GDM1 (cell line): ENCODE results near the gene CBX4.

Source experiments
- DNase-seq: peaks from one replicate; lab custom pipeline; 2025; lab: John Stamatoyannopoulos, UW

Gene CBX4

DNA sequence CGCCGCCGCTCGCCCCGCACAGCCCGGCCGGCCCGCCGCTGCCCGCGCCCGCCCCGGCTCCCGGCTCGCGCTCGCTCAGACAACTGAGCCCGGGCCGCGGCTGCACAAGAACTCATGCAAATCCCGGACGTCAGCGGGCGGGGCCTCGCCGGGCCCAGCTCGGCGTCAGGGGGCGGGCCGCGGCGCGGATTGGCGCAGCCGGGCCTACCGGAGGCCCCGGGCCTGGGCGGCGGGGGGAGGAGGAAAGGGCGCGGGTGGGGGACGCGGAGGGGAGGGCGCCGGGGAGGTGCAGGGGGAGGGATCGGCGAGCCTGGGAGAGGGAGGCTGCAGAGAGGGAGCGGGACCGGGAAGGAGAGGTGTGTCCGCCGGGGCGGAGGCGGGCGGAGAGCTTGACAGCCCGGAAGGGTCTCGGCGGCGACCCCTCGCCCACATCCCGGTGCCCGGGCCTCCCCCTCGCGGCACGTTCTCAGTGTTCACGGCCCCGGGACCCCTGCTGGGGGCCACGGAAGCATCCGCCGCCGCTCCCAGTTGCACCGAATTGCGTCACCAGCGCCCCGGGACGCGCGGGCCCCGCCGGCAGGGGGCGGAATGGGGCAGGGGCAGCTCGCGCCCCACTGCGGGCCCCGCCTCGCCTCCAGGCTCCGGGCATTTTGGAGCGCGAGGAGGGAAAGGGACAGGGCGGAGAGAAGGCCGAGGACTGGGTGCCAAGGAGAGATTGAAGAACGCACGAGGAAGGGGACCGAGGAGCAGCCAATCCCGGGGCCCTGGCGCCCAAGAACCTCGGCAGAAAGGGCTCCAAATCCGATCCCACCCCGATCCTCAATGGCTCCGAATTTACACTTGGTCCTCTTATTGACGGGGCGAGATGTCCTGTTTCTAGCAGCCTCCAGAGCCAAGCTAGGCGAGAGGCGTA lies at the start of gene CBX4:
Gene CBX4, minus strand, starts transcription at position 85 of the 913 bp plus-strand sequence. CDS start 189 bp downstream, outside the sequence.
- peak; percentile 90 for DNase-seq

GRCh38 chr17:79888009-79888540 lies 48.8 kb upstream of the CBX4 start:
- no peak for DNase-seq

- DNase-seq: no peak
These were observed 48.3 kb upstream of the CBX4 start for GRCh38 chr17:79887451-79887991.

DNA sequence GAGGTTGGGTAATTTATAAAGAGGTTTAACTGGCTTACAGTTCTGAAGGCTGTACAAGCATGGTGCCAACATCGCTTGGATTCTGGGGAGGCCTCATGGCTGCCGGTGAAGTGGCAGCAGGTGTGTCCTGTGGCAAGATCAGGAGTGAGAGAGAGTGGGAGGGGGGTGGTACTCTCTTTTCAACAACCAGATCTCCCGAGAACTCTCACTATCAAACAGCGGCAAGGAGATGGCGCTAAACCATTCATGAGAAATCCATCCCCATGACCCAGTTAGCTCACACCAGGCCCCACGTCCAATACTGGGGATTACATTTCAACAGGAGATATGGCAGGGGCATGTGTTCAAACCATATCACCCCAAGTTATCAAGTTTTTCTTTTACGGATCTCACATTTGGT lies 44.0 kb upstream of the CBX4 start:
- no peak for DNase-seq

GRCh38 chr17:79878329-79878947 lies 39.2 kb upstream of the CBX4 start:
- no peak for DNase-seq

GRCh38 chr17:79877041-79877440 lies 37.8 kb upstream of the CBX4 start:
- DNase-seq: no peak

- DNase-seq: no peak
These were observed 36.3 kb upstream of the CBX4 start for GRCh38 chr17:79875511-79875910.

- DNase-seq: no peak
These were observed 35.2 kb upstream of the CBX4 start for GRCh38 chr17:79874329-79874981.

- DNase-seq: no peak
These were observed 34.3 kb upstream of the CBX4 start for GRCh38 chr17:79873583-79873982.

DNA sequence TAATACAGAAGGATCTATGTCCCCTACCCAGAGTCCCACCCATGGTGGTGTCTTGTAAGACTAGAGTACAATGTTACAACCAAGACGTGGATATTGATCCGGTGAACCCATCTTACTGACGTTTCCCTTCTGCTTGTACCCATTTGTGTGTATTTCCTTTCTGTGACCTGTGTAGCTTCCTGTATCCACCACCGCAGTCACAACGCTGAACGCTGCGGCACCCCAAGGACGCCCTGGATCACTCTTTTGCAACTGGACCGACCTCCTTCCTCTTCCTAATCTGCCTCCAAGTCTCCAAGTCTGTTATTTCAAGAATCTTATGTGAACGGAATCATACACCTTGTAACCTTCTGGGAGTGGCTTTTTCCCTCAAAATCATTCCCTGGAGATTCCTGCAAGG lies 33.5 kb upstream of the CBX4 start:
- no peak for DNase-seq

- no peak for DNase-seq
These were observed 31.9 kb upstream of the CBX4 start for GRCh38 chr17:79871131-79871530.

GRCh38 chr17:79870540-79870939 lies 31.3 kb upstream of the CBX4 start:
- DNase-seq: no peak

DNA sequence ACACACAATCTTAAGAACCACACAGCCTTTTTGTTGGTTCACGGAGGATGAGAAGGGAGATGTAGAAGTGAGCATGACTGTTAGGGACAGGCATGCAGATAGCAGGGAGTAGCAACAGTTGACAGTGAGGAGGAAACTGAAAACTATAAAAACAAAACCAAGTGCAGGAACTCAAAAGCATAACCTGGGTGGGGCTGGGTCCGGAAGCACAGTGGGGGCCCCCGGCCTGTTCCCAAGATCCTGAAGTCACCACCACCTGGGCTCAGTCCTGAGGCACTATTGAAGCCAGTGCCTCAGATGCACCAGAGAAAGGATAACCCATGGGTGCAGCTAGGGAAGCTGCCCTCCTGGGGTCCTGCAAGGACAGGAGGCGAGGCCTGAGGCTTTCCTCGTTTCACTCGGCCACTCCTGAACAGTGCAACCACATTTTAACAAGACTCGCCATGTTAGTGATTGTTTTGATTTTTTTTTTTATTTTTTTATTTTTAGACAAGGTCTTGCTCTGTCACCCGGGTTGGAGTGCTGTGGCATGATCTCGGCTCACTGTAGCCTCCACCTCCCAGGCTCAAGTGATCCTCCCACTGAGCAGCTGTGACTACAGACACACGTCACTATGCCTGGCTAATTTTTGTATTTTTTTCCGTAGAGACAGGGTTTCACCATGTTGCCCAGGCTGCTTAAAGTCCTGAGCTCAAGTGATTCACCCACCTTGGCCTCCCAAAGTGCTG lies 27.7 kb upstream of the CBX4 start:
- DNase-seq: no peak

DNA sequence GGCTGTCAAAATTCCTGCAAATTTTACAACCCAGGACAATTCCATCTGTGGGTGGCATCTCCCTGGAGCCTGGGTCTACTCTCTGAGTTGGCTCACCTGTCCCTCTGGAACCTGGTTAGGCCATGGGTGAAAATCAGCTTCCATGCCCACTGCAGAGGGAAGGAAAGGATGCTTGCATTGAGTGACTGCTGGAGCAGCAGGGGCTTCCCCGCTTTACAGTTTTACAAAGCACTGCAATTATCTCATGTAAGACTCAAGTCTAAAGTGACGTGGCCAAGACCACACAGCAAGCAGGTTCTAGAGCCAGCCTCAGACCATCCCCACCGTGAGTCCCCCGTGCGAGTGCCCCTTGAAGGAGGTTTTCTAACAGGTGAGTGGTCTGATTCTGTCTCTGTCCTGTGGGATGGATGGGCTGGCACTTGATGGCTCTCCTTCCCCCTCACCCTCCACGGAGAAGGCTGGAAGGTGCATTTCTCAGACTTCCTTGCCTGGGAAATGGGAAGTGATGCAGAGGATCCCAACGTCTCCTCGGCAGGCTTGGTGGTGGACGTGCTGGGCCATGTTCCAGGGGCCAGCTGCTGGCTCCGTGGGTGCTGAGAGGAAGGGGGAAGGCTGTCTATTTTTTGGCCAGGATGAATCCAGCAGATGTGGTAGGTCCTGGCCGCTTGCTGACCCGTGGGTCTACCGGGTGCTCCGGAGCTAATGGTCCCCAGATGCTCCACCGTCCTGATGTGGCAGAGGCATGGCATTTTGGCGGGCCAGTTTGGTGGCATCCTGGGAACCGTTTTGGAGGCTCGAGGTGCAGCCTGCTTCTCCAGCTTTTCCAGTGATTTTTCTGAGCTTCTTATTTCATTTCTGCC lies 26.3 kb upstream of the CBX4 start:
- no peak for DNase-seq

DNA sequence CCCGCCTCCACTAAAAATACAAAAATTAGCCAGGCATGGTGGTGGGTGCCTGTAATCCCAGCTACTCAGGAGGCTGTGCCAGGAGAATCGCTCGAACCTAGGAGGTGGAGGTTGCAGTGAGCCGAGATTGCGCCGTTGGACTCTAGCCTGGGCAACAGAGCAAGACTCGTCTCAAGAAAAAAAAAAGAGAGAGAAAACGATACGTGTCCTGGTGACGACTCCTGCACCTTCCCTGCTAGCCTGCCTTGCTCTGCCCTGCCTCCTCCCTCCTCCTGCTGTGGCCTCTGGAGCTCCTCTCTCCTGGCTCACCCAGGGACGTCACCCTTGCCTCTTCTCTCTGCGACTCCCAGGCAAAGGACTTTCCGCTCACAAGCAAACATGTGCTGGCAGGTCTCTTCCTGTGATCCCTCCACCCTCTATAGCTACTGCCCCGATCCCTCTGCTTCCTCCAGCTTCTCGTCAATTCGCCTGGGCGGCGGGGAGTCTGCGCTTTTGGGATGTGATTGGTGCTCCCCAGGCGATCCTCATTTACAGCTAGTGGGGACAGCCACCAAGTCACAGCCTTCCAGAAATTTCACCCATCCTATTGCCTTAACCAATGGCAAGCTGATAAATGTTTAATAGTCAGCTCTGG lies 25.5 kb upstream of the CBX4 start:
- no peak for DNase-seq

DNA sequence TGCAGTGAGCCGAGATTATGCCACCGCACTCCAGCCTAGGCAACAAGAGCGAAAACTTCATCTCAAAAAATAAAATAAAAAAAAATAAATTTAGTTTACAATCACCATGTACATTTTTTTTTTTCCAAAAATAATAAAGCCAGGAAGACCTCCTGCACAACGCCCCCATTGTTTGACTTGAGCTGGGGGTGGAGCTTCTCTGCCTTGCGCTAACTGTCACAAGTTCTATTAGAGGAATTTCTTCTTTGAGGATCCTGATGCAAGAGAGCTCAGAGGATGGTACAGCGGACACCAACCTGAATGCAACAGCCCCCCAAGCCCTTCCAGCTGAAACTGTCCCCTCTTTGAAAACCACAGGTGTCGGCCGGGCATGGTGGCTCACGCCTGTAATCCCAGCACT lies 24.9 kb upstream of the CBX4 start:
- DNase-seq: no peak

DNA sequence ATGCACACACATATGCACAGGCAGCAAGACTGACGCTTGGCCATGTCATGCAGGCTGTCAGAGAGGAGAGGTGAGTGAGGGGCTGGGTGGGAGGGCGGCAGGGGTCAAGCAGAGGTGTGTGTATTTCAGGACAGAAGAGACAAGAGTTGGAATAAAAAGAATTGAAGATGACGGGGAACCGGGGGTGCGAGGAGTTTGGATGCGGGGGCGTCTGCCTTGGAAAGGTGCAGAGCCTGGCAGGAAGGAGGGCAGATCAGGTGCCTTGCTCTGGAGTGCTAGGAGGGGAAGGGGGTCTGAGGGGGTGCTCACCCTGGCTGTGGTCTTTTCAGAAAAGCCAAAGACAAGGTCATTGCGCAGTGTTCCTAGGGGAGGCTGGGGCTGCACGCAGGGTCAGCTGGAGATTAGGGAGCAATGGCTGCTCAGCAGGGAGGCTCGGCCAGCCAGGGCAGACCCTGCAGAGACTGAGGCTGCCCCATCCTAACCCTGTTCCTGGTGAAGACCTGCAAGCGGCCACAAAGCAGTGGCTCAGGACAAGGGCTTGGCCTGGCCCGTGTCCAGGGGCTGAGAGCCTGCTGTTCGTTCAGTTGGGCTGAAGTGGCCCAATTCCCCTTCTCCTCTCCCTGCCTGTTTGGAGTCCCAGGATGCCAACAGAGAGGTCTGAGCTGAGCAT lies 23.7 kb upstream of the CBX4 start:
- no peak for DNase-seq

- DNase-seq: no peak
These were observed 23.0 kb upstream of the CBX4 start for GRCh38 chr17:79862238-79862637.

DNA sequence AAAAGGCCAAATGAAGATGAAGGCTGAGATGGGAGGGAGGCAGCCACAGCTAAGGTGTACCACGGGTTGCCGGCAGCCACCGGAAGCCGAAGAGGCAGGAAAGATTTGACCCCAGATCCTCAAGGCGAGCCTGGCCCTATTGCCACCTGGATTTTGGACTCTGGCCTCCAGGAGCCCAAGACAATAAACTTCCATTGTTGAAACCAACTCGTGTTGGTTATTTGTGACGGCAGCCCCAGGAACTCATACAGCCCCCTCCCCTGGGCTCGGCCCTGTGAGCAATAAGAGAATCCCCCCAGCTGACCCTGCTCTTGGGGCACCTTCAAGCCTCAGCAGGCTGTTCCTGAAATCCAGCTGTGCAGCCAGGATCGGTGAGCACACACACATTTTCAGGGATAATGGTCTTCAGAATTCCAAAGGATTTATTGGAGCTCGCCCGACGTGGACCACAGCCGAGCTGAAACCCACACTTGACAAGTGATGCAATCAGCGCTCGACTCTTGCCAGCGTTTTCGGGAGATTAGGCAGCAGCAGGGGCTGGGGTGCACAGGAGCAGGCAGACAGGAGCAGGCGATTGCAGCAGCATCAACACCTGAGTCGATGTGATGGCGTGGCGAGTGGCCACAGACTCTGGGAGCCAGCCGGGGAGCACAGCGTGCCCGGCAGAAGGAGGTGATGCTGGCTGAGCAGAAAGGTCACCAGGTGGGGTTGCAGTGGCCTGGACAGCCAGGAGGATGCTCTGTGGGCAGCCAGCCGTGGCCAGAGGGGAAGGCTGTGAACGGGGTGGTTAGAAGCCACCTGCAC lies 22.4 kb upstream of the CBX4 start:
- DNase-seq: no peak
